Neural progenitor cell (in vitro differentiated cells): Measurements from ENCODE around the gene PRR14L. TPM values are rescaled to one million over a fixed set of nuclear protein-coding genes. Genes with fewer than 3 reads are reported as not detected.
"Not testable (repeated sequence)": the region's sequence is repeated elsewhere in the genome, so short reads cannot be mapped to it uniquely, and the experiment has no call there.

Experiments
- DNase-seq: peaks from one replicate; pipeline ENCODE4 v3.0.0-alpha.2; 2016; ENCODE audit warnings: low spot score
- H2AFZ ChIP-seq: fragments of 200-600 bp; sonication (generic); replicated peaks from 2 replicates; pipeline ENCODE4 v1.6.1; 2016; ENCODE audit warnings: antibody characterized with exemption
- H3F3A ChIP-seq: fragments of 200-600 bp; sonication (generic); 2 replicates; pipeline ENCODE4 v1.6.1; 2016; ENCODE audit warnings: antibody characterized with exemption, low read depth
- H3K27ac ChIP-seq: fragments of 200-600 bp; sonication (generic); 2 replicates; pipeline ENCODE4 v1.5.1; 2016; ENCODE audit warnings: mild to moderate bottlenecking
- H3K27me3 ChIP-seq: fragments of 200-600 bp; sonication (generic); 2 replicates; pipeline ENCODE4 v1.6.1; 2016; ENCODE audit warnings: mild to moderate bottlenecking, moderate library complexity
- H3K36me3 ChIP-seq: fragments of 200-600 bp; sonication (generic); 2 replicates; pipeline ENCODE4 v1.5.1; 2016
- H3K4me1 ChIP-seq: fragments of 200-600 bp; sonication (generic); 2 replicates; pipeline ENCODE4 v1.6.1; 2016; ENCODE audit warnings: mixed run types
- H3K4me2 ChIP-seq: fragments of 200-600 bp; sonication (generic); 2 replicates; pipeline ENCODE4 v1.6.1; 2016
- H3K4me3 ChIP-seq: fragments of 200-600 bp; sonication (generic); 2 replicates; pipeline ENCODE4 v1.5.1; 2016
- H3K79me2 ChIP-seq: fragments of 200-600 bp; sonication (generic); 2 replicates; pipeline ENCODE4 v1.6.1; 2016; ENCODE audit warnings: low read depth
- H3K9ac ChIP-seq: fragments of 200-600 bp; sonication (generic); 2 replicates; pipeline ENCODE4 v1.6.1; 2016
- H3K9me3 ChIP-seq: fragments of 200-600 bp; sonication (generic); 2 replicates; pipeline ENCODE4 v1.5.1; 2016; ENCODE audit warnings: low read depth
- H4K20me1 ChIP-seq: fragments of 200-600 bp; sonication (generic); 2 replicates; pipeline ENCODE4 v1.6.1; 2016; ENCODE audit warnings: low read depth
- H3K27ac Mint-ChIP-seq: 3 replicates; pipeline ENCODE4 v1.8.0; 2021; ENCODE audit warnings: mixed read lengths
- H3K27me3 Mint-ChIP-seq: 2 replicates; pipeline ENCODE4 v1.8.0; 2022; ENCODE audit warnings: low read depth, mild to moderate bottlenecking, inconsistent platforms, moderate library complexity, mixed read lengths; ENCODE audit not compliant: insufficient read depth
- H3K36me3 Mint-ChIP-seq: 3 replicates; pipeline ENCODE4 v1.8.0; 2021; ENCODE audit warnings: mixed read lengths
- H3K4me1 Mint-ChIP-seq: 3 replicates; pipeline ENCODE4 v1.8.0; 2021; ENCODE audit warnings: mixed read lengths
- H3K4me3 Mint-ChIP-seq: 3 replicates; pipeline ENCODE4 v1.8.0; 2021; ENCODE audit warnings: mild to moderate bottlenecking, moderate library complexity, mixed read lengths
- H3K9me3 Mint-ChIP-seq: 3 replicates; pipeline ENCODE4 v1.8.0; 2020; ENCODE audit warnings: mixed read lengths
- EZH2 ChIP-seq: fragments of 200-600 bp; sonication (generic); IDR thresholded peaks from 2 replicates; pipeline ENCODE4 v1.6.1; 2017; ENCODE audit warnings: antibody characterized with exemption, mild to moderate bottlenecking, moderate library complexity
- EZH2phosphoT487 ChIP-seq: fragments of 200-600 bp; sonication (generic); IDR thresholded peaks from 2 replicates; pipeline ENCODE4 v1.6.1; 2017; ENCODE audit warnings: antibody characterized with exemption
- total RNA-seq: library from RNA; depleted of rRNA; stranded (reverse); fragments of >200 nt; gene quantifications from 2 replicates; pipeline ENCODE4 v1.2.3, GENCODE V29; 2015; ENCODE audit warnings: low replicate concordance
- TF ChIP-seq, protein P1 (sequence below): fragments of 200-600 bp; sonication (generic); IDR thresholded peaks from 2 replicates; pipeline ENCODE4 v1.5.1; 2017; ENCODE audit warnings: antibody characterized with exemption, mild to moderate bottlenecking

PRR14L gene
- 60.1 and 74.2 TPM in 2 replicates for total RNA-seq

DNA sequence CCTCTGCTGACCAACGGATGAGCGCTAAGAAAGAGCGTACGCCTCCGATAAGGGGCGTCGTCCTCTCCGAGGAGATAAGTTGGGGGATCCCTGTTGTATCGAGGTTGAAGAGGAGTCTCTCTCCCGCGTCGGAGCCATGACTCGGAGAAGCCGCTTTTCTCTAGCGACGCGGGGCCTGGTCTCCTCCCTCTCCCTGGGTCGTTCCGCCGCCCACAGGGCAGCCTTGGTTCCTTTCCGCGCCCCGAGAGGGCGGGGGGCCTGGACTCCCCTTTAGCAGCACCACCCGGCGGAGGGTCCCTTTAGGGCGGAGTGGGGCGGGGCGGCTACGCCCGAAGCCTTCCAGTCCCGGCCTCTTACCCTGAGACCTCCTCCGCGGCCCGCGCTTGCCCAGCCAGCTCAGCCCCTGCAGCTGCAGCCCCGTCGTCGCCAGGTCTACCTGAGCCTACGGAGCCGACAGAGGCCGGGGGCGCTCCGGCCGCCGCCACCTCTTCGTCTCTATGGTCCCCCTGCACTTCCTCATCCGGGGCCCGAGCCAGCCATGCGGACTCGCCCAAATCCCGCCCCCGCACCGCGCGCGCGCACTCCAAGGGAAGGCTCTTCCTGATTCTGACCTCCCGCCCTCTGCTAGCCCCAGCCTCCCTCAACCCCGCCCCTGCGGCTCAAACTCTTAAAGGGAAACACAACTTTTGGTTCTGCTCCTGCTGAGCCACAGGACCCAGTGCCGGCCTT is at the start of gene PRR14L:
Gene PRR14L, minus strand, starts transcription at position 497 of the 729 bp plus-strand sequence. CDS start 11,272 bp downstream, outside the sequence.
- no peaks in the 10 kb centered on the region for H3K9me3 Mint-ChIP-seq
- H3K79me2 ChIP-seq = peaks cover 58% of the 10 kb centered on the region
- H3K27ac Mint-ChIP-seq = peak within 1 kb of the TSS; percentile 97

GRCh38 chr22:31799358-31799757 is 49.4 kb upstream of the PRR14L start:
- H3K4me1 Mint-ChIP-seq, H3K9me3 Mint-ChIP-seq, H3K27ac Mint-ChIP-seq: not testable (repeated sequence)

More for the DNA sequence above, at the start of gene PRR14L:
- Histone ChIP-seq H3K36me3 (peaks cover 5% of the 10 kb centered on the region), H3K4me2 (peak within 1 kb of the TSS; percentile 99), H3F3A (peaks cover 77% of the 10 kb centered on the region), H4K20me1 (peaks cover 16% of the 10 kb centered on the region), H3K4me3 (peak within 1 kb of the TSS; percentile 92), H3K9me3 (no peaks in the 10 kb centered on the region), H3K9ac (peak within 1 kb of the TSS; percentile 92), H2AFZ (peak within 1 kb of the TSS; percentile 48), H3K27me3 (no peaks in the 10 kb centered on the region), H3K4me1 (peaks cover 37% of the 10 kb centered on the region), H3K27ac (peak within 1 kb of the TSS; percentile 96)
- H3K4me3 Mint-ChIP-seq = peak within 1 kb of the TSS; percentile 97
- H3K36me3 Mint-ChIP-seq = no peaks in the 10 kb centered on the region
- H3K27me3 Mint-ChIP-seq = peaks cover 2% of the 10 kb centered on the region
- TF ChIP-seq, protein P1, sequence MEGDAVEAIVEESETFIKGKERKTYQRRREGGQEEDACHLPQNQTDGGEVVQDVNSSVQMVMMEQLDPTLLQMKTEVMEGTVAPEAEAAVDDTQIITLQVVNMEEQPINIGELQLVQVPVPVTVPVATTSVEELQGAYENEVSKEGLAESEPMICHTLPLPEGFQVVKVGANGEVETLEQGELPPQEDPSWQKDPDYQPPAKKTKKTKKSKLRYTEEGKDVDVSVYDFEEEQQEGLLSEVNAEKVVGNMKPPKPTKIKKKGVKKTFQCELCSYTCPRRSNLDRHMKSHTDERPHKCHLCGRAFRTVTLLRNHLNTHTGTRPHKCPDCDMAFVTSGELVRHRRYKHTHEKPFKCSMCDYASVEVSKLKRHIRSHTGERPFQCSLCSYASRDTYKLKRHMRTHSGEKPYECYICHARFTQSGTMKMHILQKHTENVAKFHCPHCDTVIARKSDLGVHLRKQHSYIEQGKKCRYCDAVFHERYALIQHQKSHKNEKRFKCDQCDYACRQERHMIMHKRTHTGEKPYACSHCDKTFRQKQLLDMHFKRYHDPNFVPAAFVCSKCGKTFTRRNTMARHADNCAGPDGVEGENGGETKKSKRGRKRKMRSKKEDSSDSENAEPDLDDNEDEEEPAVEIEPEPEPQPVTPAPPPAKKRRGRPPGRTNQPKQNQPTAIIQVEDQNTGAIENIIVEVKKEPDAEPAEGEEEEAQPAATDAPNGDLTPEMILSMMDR = peak; percentile 13
- peak; percentile 35 for TF ChIP-seq EZH2
- no peak for TF ChIP-seq EZH2phosphoT487
- peaks cover 56% of the 10 kb centered on the region for H3K4me1 Mint-ChIP-seq
- peak; percentile 98 for DNase-seq

DNA sequence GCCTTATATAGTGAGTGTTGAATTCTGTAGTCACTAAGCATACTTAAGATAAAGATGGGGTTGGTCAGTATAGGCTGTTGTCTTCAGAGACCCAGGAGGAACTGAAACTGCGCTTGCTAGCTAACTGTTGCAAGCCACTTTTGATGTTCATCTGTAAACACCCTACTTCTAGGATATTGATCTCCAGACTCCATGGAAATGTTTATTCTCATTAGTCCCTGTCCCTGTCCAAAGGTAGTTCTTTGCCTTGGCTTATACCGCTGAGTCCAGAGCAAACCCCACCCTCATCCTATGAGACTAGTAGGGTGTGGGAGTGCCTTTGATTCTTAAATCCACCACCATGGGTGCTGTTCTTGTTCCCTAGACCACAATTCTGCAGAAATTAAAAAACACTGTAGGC is 40.3 kb upstream of the PRR14L start:
- no peak for DNase-seq
- H3K79me2 ChIP-seq = no peaks in the 10 kb centered on the region
- Mint-ChIP-seq H3K9me3 (no peaks in the 10 kb centered on the region), H3K27ac (no peak overlapping the region), H3K4me1 (no peaks in the 10 kb centered on the region), H3K36me3 (peaks cover 6% of the 10 kb centered on the region), H3K4me3 (no peak overlapping the region), H3K27me3 (no peaks in the 10 kb centered on the region)
- no peaks in the 10 kb centered on the region for H3K9me3 ChIP-seq
- no peak overlapping the region for H3K4me2 ChIP-seq
- no peaks in the 10 kb centered on the region for H3K27me3 ChIP-seq
- H3K27ac ChIP-seq = no peak overlapping the region
- H3F3A ChIP-seq = no peaks in the 10 kb centered on the region
- no peak overlapping the region for H2AFZ ChIP-seq
- H3K4me3 ChIP-seq = no peak overlapping the region
- no peaks in the 10 kb centered on the region for H3K36me3 ChIP-seq
- no peak overlapping the region for H3K9ac ChIP-seq
- H3K4me1 ChIP-seq = no peaks in the 10 kb centered on the region
- TF ChIP-seq, protein P1 = no peak
- no peaks in the 10 kb centered on the region for H4K20me1 ChIP-seq

More at GRCh38 chr22:31799358-31799757, 49.4 kb upstream of the PRR14L start:
- H2AFZ ChIP-seq, H3F3A ChIP-seq, H3K27me3 ChIP-seq, H3K9ac ChIP-seq, H3K4me3 ChIP-seq, H3K4me2 ChIP-seq, H3K27me3 Mint-ChIP-seq, H3K4me1 ChIP-seq, H3K27ac ChIP-seq, DNase-seq, H3K4me3 Mint-ChIP-seq, H3K9me3 ChIP-seq, H3K79me2 ChIP-seq, H3K36me3 ChIP-seq, H4K20me1 ChIP-seq: not testable (repeated sequence)
- H3K36me3 Mint-ChIP-seq = peaks cover 23% of the 10 kb centered on the region

DNA sequence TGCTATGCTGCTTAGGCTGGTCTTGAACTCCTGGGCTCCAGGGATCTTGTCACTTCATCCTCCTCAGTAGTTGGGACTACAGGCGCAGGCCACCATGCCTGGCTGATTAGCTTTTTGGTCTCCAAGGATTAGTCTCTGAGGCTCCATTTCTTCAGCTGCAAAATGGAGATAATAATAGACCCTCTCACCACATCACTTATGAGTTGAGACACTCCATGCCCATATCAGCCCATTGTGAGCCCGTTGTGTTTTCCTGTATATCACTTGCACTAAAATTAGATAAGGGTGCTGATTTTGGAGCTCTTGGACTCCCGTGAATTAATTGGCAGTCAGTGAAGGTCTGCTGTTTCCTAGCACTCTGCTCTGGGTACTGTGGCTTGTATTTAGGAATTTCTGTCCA is 39.9 kb upstream of the PRR14L start:
- H3K27me3 ChIP-seq = no peaks in the 10 kb centered on the region
- H3K36me3 ChIP-seq = no peaks in the 10 kb centered on the region
- no peak overlapping the region for H3K27ac ChIP-seq
- Mint-ChIP-seq H3K9me3 (no peaks in the 10 kb centered on the region), H3K27ac (no peak overlapping the region), H3K4me1 (no peaks in the 10 kb centered on the region), H3K4me3 (no peak overlapping the region), H3K36me3 (peaks cover 6% of the 10 kb centered on the region), H3K27me3 (no peaks in the 10 kb centered on the region)
- H4K20me1 ChIP-seq = no peaks in the 10 kb centered on the region
- TF ChIP-seq EZH2 = no peak
- no peak for TF ChIP-seq EZH2phosphoT487
- TF ChIP-seq, protein P1 = no peak
- no peaks in the 10 kb centered on the region for H3F3A ChIP-seq
- no peak overlapping the region for H3K9ac ChIP-seq
- no peak overlapping the region for H3K4me2 ChIP-seq
- no peak overlapping the region for H3K4me3 ChIP-seq
- H3K4me1 ChIP-seq = no peaks in the 10 kb centered on the region
- H3K79me2 ChIP-seq = no peaks in the 10 kb centered on the region
- no peak overlapping the region for H2AFZ ChIP-seq
- DNase-seq = no peak
- no peaks in the 10 kb centered on the region for H3K9me3 ChIP-seq
